Inferior parietal cortex (tissue), 1 donor: ENCODE measurements around the gene HNRNPH3.

Experiments
- DNase-seq: peaks from one replicate; pipeline ENCODE4 v3.0.0-alpha.2; 2016; ENCODE audit errors: extremely low spot score

The HNRNPH3 gene

GRCh38 chr10:68385740-68386139, 53.9 kb downstream of the HNRNPH3 start:
- no peak for DNase-seq
